ENCODE data around the gene DIAPH2.

Gene DIAPH2

DNA sequence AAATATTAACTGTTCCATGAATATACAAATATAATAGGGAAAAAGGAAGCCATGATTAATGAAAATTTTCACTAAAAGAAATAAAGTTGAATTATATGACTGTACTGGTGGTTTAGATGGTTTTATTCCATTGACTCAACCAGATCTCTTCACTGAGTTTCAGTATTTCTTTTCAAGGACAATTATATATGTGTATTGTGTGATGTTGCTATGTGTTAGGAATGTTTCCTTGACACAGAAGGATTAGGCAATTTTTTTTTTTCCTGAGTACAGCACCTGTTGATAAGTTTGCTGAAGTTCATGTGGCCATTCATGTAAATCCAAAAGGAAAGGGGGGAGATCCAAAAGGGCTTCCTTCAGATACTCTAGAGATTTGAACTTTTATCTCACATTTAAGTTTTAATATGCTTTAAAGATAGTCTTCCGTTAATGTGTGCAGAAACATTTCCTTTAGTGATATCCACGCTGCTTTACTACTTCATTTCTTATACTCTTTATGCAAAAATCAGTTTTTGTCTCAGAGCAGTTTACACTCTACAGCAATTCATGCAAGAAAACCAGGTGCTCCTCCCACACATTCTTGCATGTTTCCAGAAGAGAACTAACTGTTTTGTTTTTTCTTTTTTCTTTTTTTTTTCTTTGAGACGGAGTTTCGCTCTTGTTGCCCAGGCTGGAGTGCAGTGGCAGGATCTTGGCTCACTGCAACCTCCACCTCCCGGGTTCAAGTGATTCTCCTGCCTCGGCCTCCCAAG, 448.2 kb downstream of the DIAPH2 start:
- Histone ChIP-seq H3K9ac (ENCODE audit: low read length) (no peak overlapping the region), H3K36me3 (replicated peaks; ENCODE audit: insufficient read depth, low read length) (no peaks in the 10 kb centered on the region), H3K9me3 (replicated peaks; ENCODE audit: insufficient read depth, low read length) (no peaks in the 10 kb centered on the region), H4K20me1 (ENCODE audit: insufficient read depth, low read length) (no peaks in the 10 kb centered on the region), H2AFZ (ENCODE audit: low read length) (no peak overlapping the region), H3K27me3 (replicated peaks; ENCODE audit: insufficient read depth, low read length) (no peaks in the 10 kb centered on the region), H3F3A (ENCODE audit: insufficient read depth, low read length) (no peaks in the 10 kb centered on the region), H3K4me2 (ENCODE audit: low read depth, low read length) (no peak overlapping the region), H3K4me1 (ENCODE audit: low read length) (no peaks in the 10 kb centered on the region), H3K9me2 (replicated peaks; ENCODE audit: insufficient read depth, low read length) (no peaks in the 10 kb centered on the region), H3K79me2 (ENCODE audit: low read length) (no peaks in the 10 kb centered on the region), H3K4me3 (ENCODE audit: low read length) (no peak overlapping the region), H3K27ac (ENCODE audit: low read length) (no peak overlapping the region)
- TF ChIP-seq EZH2phosphoT487 (IDR thresholded peaks at IDR 0.05; ENCODE audit: low read length) (no peak), EZH2 (optimal IDR thresholded peaks at IDR 0.05; ENCODE audit: low read depth, low read length) (no peak)
- TF ChIP-seq, protein P1, sequence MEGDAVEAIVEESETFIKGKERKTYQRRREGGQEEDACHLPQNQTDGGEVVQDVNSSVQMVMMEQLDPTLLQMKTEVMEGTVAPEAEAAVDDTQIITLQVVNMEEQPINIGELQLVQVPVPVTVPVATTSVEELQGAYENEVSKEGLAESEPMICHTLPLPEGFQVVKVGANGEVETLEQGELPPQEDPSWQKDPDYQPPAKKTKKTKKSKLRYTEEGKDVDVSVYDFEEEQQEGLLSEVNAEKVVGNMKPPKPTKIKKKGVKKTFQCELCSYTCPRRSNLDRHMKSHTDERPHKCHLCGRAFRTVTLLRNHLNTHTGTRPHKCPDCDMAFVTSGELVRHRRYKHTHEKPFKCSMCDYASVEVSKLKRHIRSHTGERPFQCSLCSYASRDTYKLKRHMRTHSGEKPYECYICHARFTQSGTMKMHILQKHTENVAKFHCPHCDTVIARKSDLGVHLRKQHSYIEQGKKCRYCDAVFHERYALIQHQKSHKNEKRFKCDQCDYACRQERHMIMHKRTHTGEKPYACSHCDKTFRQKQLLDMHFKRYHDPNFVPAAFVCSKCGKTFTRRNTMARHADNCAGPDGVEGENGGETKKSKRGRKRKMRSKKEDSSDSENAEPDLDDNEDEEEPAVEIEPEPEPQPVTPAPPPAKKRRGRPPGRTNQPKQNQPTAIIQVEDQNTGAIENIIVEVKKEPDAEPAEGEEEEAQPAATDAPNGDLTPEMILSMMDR (IDR thresholded peaks at IDR 0.05; ENCODE audit: low read length) = no peak
- no peak for DNase-seq

DNA sequence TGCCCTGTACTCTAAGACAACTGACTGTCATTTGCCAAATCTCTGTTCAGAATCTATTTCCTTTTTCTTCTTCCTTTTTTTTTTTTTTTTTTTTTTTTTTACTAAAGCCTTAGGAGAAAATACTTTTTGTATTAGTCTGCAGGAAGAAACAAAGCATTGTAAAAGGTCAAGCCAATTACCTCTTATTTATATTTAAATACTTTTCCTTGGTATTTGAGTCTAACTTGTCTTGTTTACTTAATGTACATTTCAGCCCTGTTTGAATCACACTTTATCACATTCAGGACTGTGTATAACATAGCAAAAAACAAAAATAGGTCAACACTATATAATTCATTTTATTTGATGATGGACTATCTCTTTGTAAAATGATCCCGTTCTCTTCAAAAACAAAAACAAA, 461.3 kb downstream of the DIAPH2 start:
- no peaks in the 10 kb centered on the region for H3K36me3 ChIP-seq (replicated peaks; ENCODE audit: insufficient read depth, low read length)
- no peak overlapping the region for H3K4me2 ChIP-seq (ENCODE audit: low read depth, low read length)
- TF ChIP-seq, protein P1 (IDR thresholded peaks at IDR 0.05; ENCODE audit: low read length) = no peak
- TF ChIP-seq EZH2 (optimal IDR thresholded peaks at IDR 0.05; ENCODE audit: low read depth, low read length) (no peak), EZH2phosphoT487 (IDR thresholded peaks at IDR 0.05; ENCODE audit: low read length) (no peak)
- no peaks in the 10 kb centered on the region for H3K9me2 ChIP-seq (replicated peaks; ENCODE audit: insufficient read depth, low read length)
- no peaks in the 10 kb centered on the region for H3K27me3 ChIP-seq (replicated peaks; ENCODE audit: insufficient read depth, low read length)
- no peak for DNase-seq
- H2AFZ ChIP-seq (ENCODE audit: low read length) = no peak overlapping the region
- no peaks in the 10 kb centered on the region for H3F3A ChIP-seq (ENCODE audit: insufficient read depth, low read length)
- H3K4me3 ChIP-seq (ENCODE audit: low read length) = no peak overlapping the region
- H3K79me2 ChIP-seq (ENCODE audit: low read length) = no peaks in the 10 kb centered on the region
- no peaks in the 10 kb centered on the region for H3K9me3 ChIP-seq (replicated peaks; ENCODE audit: insufficient read depth, low read length)
- no peaks in the 10 kb centered on the region for H4K20me1 ChIP-seq (ENCODE audit: insufficient read depth, low read length)
- no peaks in the 10 kb centered on the region for H3K4me1 ChIP-seq (ENCODE audit: low read length)
- no peak overlapping the region for H3K27ac ChIP-seq (ENCODE audit: low read length)
- H3K9ac ChIP-seq (ENCODE audit: low read length) = no peak overlapping the region

DNA sequence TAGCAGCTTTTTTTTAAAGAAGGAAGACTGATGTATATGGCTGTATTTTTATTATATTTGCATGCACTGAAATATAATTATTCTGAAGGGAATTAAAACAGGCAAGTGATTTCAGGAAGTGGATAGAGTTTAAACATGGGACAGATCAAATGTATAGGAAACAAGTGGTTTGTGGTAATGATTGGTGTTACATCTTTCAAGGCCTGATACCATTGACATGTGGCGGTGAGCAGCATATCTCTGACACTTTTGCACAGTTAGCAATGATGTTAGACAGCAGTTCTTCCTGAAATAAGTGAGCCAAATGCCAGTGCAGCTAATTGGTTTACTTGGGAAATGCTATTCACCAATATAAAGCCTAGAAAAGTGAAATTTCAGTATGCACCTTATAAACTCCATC, 471.2 kb downstream of the DIAPH2 start:
- H4K20me1 ChIP-seq (ENCODE audit: insufficient read depth, low read length) = no peaks in the 10 kb centered on the region

More for the DNA sequence above, 471.2 kb downstream of the DIAPH2 start:
- H3K4me1 ChIP-seq (ENCODE audit: low read length) = no peaks in the 10 kb centered on the region
- no peak for DNase-seq
- no peaks in the 10 kb centered on the region for H3K9me3 ChIP-seq (replicated peaks; ENCODE audit: insufficient read depth, low read length)
- no peaks in the 10 kb centered on the region for H3K79me2 ChIP-seq (ENCODE audit: low read length)
- TF ChIP-seq, protein P1 (IDR thresholded peaks at IDR 0.05; ENCODE audit: low read length) = no peak
- TF ChIP-seq EZH2phosphoT487 (IDR thresholded peaks at IDR 0.05; ENCODE audit: low read length) (no peak), EZH2 (optimal IDR thresholded peaks at IDR 0.05; ENCODE audit: low read depth, low read length) (no peak)
- no peak overlapping the region for H2AFZ ChIP-seq (ENCODE audit: low read length)
- H3K36me3 ChIP-seq (replicated peaks; ENCODE audit: insufficient read depth, low read length) = no peaks in the 10 kb centered on the region
- no peak overlapping the region for H3K27ac ChIP-seq (ENCODE audit: low read length)
- H3K9ac ChIP-seq (ENCODE audit: low read length) = no peak overlapping the region
- H3K4me2 ChIP-seq (ENCODE audit: low read depth, low read length) = no peak overlapping the region
- no peaks in the 10 kb centered on the region for H3K27me3 ChIP-seq (replicated peaks; ENCODE audit: insufficient read depth, low read length)
- H3F3A ChIP-seq (ENCODE audit: insufficient read depth, low read length) = no peaks in the 10 kb centered on the region
- no peak overlapping the region for H3K4me3 ChIP-seq (ENCODE audit: low read length)
- no peaks in the 10 kb centered on the region for H3K9me2 ChIP-seq (replicated peaks; ENCODE audit: insufficient read depth, low read length)
